Muscle of leg (tissue), 16 donors: ENCODE results near the gene MON1B. TPM values are rescaled to one million over a fixed set of nuclear protein-coding genes. Genes with fewer than 3 reads are reported as not detected.
"Not testable (repeated sequence)": the region's sequence is repeated elsewhere in the genome, so short reads cannot be mapped to it uniquely, and the experiment has no call there.

ENCODE experiments used
- DNase-seq: peaks from one replicate; pipeline ENCODE4 v3.0.0; 2013
- H3K27ac ChIP-seq: one replicate; pipeline ENCODE4 v1.5.1; 2013; ENCODE audit warnings: mild to moderate bottlenecking, low read length, control low read depth
- H3K27me3 ChIP-seq: one replicate; pipeline ENCODE4 v1.6.1; 2013; ENCODE audit warnings: low read length; ENCODE audit not compliant: control insufficient read depth, insufficient read depth
- H3K36me3 ChIP-seq: one replicate; pipeline ENCODE4 v1.6.1; 2013; ENCODE audit warnings: low read length; ENCODE audit not compliant: control insufficient read depth, insufficient read depth
- H3K4me1 ChIP-seq: one replicate; pipeline ENCODE4 v1.6.1; 2013; ENCODE audit warnings: low read length; ENCODE audit not compliant: control insufficient read depth, insufficient read depth
- H3K4me3 ChIP-seq: one replicate; pipeline ENCODE4 v1.5.1; 2013; ENCODE audit warnings: low read length, control low read depth
- H3K9me3 ChIP-seq: replicated peaks from 2 replicates; pipeline ENCODE4 v1.6.1; 2013; ENCODE audit warnings: low read depth, low read length; ENCODE audit not compliant: control insufficient read depth
- WGBS: methylation state at CpG from one replicate; pipeline ENCODE4 v1.1.5; 2013; ENCODE audit warnings: missing lambda C conversion rate; ENCODE audit not compliant: insufficient coverage; 5-methylcytosine and 5-hydroxymethylcytosine counted together
- long read RNA-seq, 11 donors: transcript quantifications; one replicate each; lab custom pipeline, GENCODE V29; 2026
- polyA plus RNA-seq, 8 donors: library from polyadenylated mRNA; unstranded; fragments of 120-200 nt; gene quantifications; one replicate each; pipeline versions ENCODE4 v1.2.1 to v1.2.3, GENCODE V29; 2013; ENCODE audit warnings: inconsistent platforms in 1 of 8, low replicate concordance in 1 of 8; ENCODE audit not compliant: insufficient read length in 8 of 8, insufficient read depth in 1 of 8
- total RNA-seq: library from RNA; stranded (reverse); fragments of 120-200 nt; gene quantifications from one replicate; pipeline ENCODE4 v1.2.4, GENCODE V29; 2013

Gene MON1B
- total RNA-seq (3.9 TPM), polyA plus RNA-seq (10 to 100 TPM; 10.5 to 17.1 (median 14.1) TPM)
- long read RNA-seq, donor 1, full-length matches to known transcripts: 3 of 3 reads
- long read RNA-seq, donor 1, partial matches to known transcripts: 0 of 3 reads
- long read RNA-seq, donor 1, other reads (novel, unspliced or antisense): 0 of 3 reads
- long read RNA-seq, donor 2: 0 reads
- long read RNA-seq, donor 3, full-length matches to known transcripts: 5 of 5 reads
- long read RNA-seq, donor 3, partial matches to known transcripts: 0 of 5 reads
- long read RNA-seq, donor 3, other reads (novel, unspliced or antisense): 0 of 5 reads
- long read RNA-seq, donor 4, full-length matches to known transcripts: 7 of 7 reads
- long read RNA-seq, donor 4, partial matches to known transcripts: 0 of 7 reads
- long read RNA-seq, donor 4, other reads (novel, unspliced or antisense): 0 of 7 reads
- long read RNA-seq, donor 5, full-length matches to known transcripts: 10 of 10 reads
- long read RNA-seq, donor 5, partial matches to known transcripts: 0 of 10 reads
- long read RNA-seq, donor 5, other reads (novel, unspliced or antisense): 0 of 10 reads
- long read RNA-seq, donor 6, full-length matches to known transcripts: 4 of 4 reads
- long read RNA-seq, donor 6, partial matches to known transcripts: 0 of 4 reads
- long read RNA-seq, donor 6, other reads (novel, unspliced or antisense): 0 of 4 reads
- long read RNA-seq, donor 7, full-length matches to known transcripts: 6 of 6 reads
- long read RNA-seq, donor 7, partial matches to known transcripts: 0 of 6 reads
- long read RNA-seq, donor 7, other reads (novel, unspliced or antisense): 0 of 6 reads
- long read RNA-seq, donor 8, partial matches to known transcripts: 5 of 6 reads
- long read RNA-seq, donor 8, other reads (novel, unspliced or antisense): 0 of 6 reads
- long read RNA-seq, donor 9, full-length matches to known transcripts: 2 of 2 reads
- long read RNA-seq, donor 9, partial matches to known transcripts: 0 of 2 reads
- long read RNA-seq, donor 9, other reads (novel, unspliced or antisense): 0 of 2 reads
- long read RNA-seq, donor 10, full-length matches to known transcripts: 4 of 4 reads
- long read RNA-seq, donor 10, partial matches to known transcripts: 0 of 4 reads
- long read RNA-seq, donor 10, other reads (novel, unspliced or antisense): 0 of 4 reads
- long read RNA-seq, donor 11, full-length matches to known transcripts: 4 of 4 reads
- long read RNA-seq, donor 11, partial matches to known transcripts: 0 of 4 reads
- long read RNA-seq, donor 11, other reads (novel, unspliced or antisense): 0 of 4 reads

- under 1% methylated on average over 51 of the region's 63 CpGs for WGBS
- peaks cover 6% of the 10 kb centered on the region for H3K4me1 ChIP-seq
- no peaks in the 10 kb centered on the region for H3K27me3 ChIP-seq
- DNase-seq: peak; percentile 100
- peaks cover 26% of the 10 kb centered on the region for H3K36me3 ChIP-seq
- H3K4me3 ChIP-seq: peak within 1 kb of the TSS; percentile 95
- H3K27ac ChIP-seq: peak within 1 kb of the TSS; percentile 98
- no peaks in the 10 kb centered on the region for H3K9me3 ChIP-seq
Observed at GRCh38 chr16:77190478-77191258, at the start of gene MON1B. Gene MON1B, plus strand, starts transcription at chr16:77191190. Its CDS starts 296 bp downstream, at chr16:77191486.

- Histone ChIP-seq H3K27me3 (no peaks in the 10 kb centered on the region), H3K4me1 (no peaks in the 10 kb centered on the region), H3K4me3 (no peak overlapping the region), H3K27ac (no peak overlapping the region), H3K9me3 (peaks cover 3% of the 10 kb centered on the region), H3K36me3 (no peaks in the 10 kb centered on the region)
- no peak for DNase-seq
Observed at GRCh38 chr16:77143364-77143763, 47.6 kb upstream of the MON1B start.

GRCh38 chr16:77148121-77148520 lies 42.9 kb upstream of the MON1B start:
- H3K4me3 ChIP-seq: no peak overlapping the region
- no peaks in the 10 kb centered on the region for H3K27me3 ChIP-seq
- no peak for DNase-seq
- H3K4me1 ChIP-seq: no peaks in the 10 kb centered on the region
- no peak overlapping the region for H3K27ac ChIP-seq
- WGBS: 64% methylated on average over 4 of the region's 4 CpGs
- no peaks in the 10 kb centered on the region for H3K36me3 ChIP-seq
- H3K9me3 ChIP-seq: peaks cover 3% of the 10 kb centered on the region

- WGBS: 20% methylated on average over 1 of the region's 3 CpGs
- Histone ChIP-seq H3K27ac (peak overlapping the region; percentile 49), H3K9me3 (no peaks in the 10 kb centered on the region), H3K36me3 (no peaks in the 10 kb centered on the region), H3K4me3 (no peak overlapping the region), H3K4me1 (no peaks in the 10 kb centered on the region), H3K27me3 (no peaks in the 10 kb centered on the region)
- peak; percentile 94 for DNase-seq
Observed at GRCh38 chr16:77157346-77158058, 33.5 kb upstream of the MON1B start.

- DNase-seq: peak; percentile 43
- Histone ChIP-seq H3K27ac (peak overlapping the region; percentile 45), H3K27me3 (no peaks in the 10 kb centered on the region), H3K4me3 (no peak overlapping the region), H3K36me3 (no peaks in the 10 kb centered on the region), H3K9me3 (no peaks in the 10 kb centered on the region), H3K4me1 (no peaks in the 10 kb centered on the region)
- 62% methylated on average over 5 of the region's 6 CpGs for WGBS
Observed at GRCh38 chr16:77158293-77158692, 32.7 kb upstream of the MON1B start.

GRCh38 chr16:77165006-77165405 lies 26.0 kb upstream of the MON1B start:
- Histone ChIP-seq H3K4me3 (no peak overlapping the region), H3K4me1 (no peaks in the 10 kb centered on the region), H3K27ac (peak overlapping the region; percentile 55), H3K36me3 (no peaks in the 10 kb centered on the region), H3K27me3 (no peaks in the 10 kb centered on the region), H3K9me3 (no peaks in the 10 kb centered on the region)
- DNase-seq: peak; percentile 86
- WGBS: no CpG with 5 or more reads among the region's 2 CpGs

GRCh38 chr16:77165536-77166236 lies 25.3 kb upstream of the MON1B start:
- not testable (repeated sequence) for H3K36me3 ChIP-seq, H3K4me1 ChIP-seq, H3K27me3 ChIP-seq, H3K4me3 ChIP-seq, H3K9me3 ChIP-seq
- 25% methylated on average over 2 of the region's 9 CpGs for WGBS
- peak; percentile 96 for DNase-seq
- peak overlapping the region; percentile 55 for H3K27ac ChIP-seq

- no peaks in the 10 kb centered on the region for H3K9me3 ChIP-seq
- DNase-seq: peak; percentile 65
- WGBS: no CpG with 5 or more reads among the region's 2 CpGs
Observed at GRCh38 chr16:77166726-77167125, 24.3 kb upstream of the MON1B start.

More at GRCh38 chr16:77166726-77167125, 24.3 kb upstream of the MON1B start:
- Histone ChIP-seq H3K4me1 (peaks cover 3% of the 10 kb centered on the region), H3K27ac (no peak overlapping the region), H3K36me3 (no peaks in the 10 kb centered on the region), H3K4me3 (no peak overlapping the region), H3K27me3 (no peaks in the 10 kb centered on the region)
